ENCODE measurements around the gene TXNDC17.
"Not testable (repeated sequence)": the region's sequence is repeated elsewhere in the genome, so short reads cannot be mapped to it uniquely, and the experiment has no call there.

Gene TXNDC17

DNA sequence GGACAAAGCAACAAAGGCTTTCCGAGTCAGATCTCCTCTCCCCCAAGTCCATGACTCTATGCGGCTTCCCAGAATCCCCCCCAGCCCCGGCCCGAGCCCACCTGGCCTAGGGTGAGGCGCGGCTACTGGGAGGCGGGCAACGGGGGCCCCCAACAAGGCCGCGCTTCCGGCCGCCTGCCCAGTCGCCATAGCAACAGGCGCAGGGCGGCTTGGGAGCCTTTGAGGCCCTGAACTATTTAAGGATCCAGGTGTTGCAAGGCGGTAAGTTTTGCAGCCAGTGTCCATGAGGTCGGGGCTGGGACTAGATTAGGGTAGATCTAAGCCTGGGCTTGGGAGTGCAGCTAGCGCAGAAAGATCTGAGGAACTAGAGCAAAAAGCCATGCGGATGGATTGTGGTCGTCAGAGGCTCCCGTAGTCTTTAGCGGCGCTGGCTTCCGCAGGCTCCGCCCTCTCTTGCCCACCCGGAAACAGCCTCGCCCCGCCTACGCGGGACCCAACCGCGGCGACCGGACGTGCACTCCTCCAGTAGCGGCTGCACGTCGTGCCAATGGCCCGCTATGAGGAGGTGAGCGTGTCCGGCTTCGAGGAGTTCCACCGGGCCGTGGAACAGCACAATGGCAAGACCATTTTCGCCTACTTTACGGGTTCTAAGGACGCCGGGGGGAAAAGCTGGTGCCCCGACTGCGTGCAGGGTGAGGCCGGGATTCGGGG lies at the start of gene TXNDC17, which contains the start of gene KIAA0753:
Gene TXNDC17, plus strand, starts transcription at position 525 of the 711 bp plus-strand sequence. Its CDS starts 23 bp downstream, at position 548.
Gene KIAA0753, minus strand, starts transcription at position 176 of the 711 bp plus-strand sequence. CDS start 5,608 bp downstream, outside the sequence.
- H3K4me3 ChIP-seq (ENCODE audit: low read length) = peak within 1 kb of the TSS; percentile 96
- H3K27ac ChIP-seq (ENCODE audit: low read length) = peak within 1 kb of the TSS; percentile 84
- no peaks in the 10 kb centered on the region for H3K9me3 ChIP-seq (ENCODE audit: insufficient read depth, low read depth, low read length)
- peak within 1 kb of the TSS; percentile 93 for H3K9ac ChIP-seq (ENCODE audit: low read depth, low read length)
- peaks cover 4% of the 10 kb centered on the region; the same call in 1 of the 2 replicates for H3K4me1 ChIP-seq (ENCODE audit: insufficient read depth, low read length)
- H3K36me3 ChIP-seq (ENCODE audit: insufficient read depth, low read depth, low read length) = peaks cover 36% of the 10 kb centered on the region
- no peaks in the 10 kb centered on the region for H3K27me3 ChIP-seq (ENCODE audit: insufficient read depth, low read length)

GRCh38 chr17:6591599-6592158 lies 49.2 kb upstream of the TXNDC17 start:
- no peaks in the 10 kb centered on the region for H3K9me3 ChIP-seq (ENCODE audit: insufficient read depth, low read depth, low read length)
- H3K9ac ChIP-seq (ENCODE audit: low read depth, low read length) = no peak overlapping the region
- no peak overlapping the region for H3K27ac ChIP-seq (ENCODE audit: low read length)
- H3K36me3 ChIP-seq (ENCODE audit: insufficient read depth, low read depth, low read length) = peaks cover 90% of the 10 kb centered on the region
- H3K27me3 ChIP-seq (ENCODE audit: insufficient read depth, low read length) = no peaks in the 10 kb centered on the region
- no peak overlapping the region for H3K4me3 ChIP-seq (ENCODE audit: low read length)
- H3K4me1 ChIP-seq (ENCODE audit: insufficient read depth, low read length) = 0 out of 2 replicates have a peak, but pooled peaks cover 5% of the 10 kb centered on the region

- Histone ChIP-seq H3K27me3 (ENCODE audit: insufficient read depth, low read length) (no peaks in the 10 kb centered on the region), H3K36me3 (ENCODE audit: insufficient read depth, low read depth, low read length) (peaks cover 92% of the 10 kb centered on the region), H3K27ac (ENCODE audit: low read length) (no peak overlapping the region), H3K4me3 (ENCODE audit: low read length) (no peak overlapping the region), H3K9me3 (ENCODE audit: insufficient read depth, low read depth, low read length) (no peaks in the 10 kb centered on the region), H3K9ac (ENCODE audit: low read depth, low read length) (no peak overlapping the region), H3K4me1 (ENCODE audit: insufficient read depth, low read length) (0 out of 2 replicates have a peak, but pooled peaks cover 5% of the 10 kb centered on the region)
Measured at GRCh38 chr17:6592173-6592572, 48.7 kb upstream of the TXNDC17 start.

DNA sequence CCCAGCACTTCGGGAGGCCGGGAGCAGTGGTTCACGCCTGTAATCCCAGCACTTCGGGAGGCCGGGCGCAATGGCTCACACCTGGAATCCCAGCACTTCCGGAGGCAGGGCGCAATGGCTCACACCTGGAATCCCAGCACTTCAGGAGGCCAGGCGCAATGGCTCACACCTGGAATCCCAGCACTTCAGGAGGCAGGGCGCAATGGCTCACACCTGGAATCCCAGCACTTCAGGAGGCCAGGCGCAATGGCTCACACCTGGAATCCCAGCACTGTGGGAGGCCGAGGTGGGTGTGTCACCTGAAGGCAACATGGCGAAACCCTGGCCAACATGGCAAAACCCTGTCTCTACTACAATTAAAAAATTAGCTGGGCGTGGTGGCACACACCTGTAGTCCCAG lies 47.5 kb upstream of the TXNDC17 start:
- not testable (repeated sequence) for H3K9ac ChIP-seq (ENCODE audit: low read depth, low read length); H3K27me3 ChIP-seq (ENCODE audit: insufficient read depth, low read length); H3K4me3 ChIP-seq (ENCODE audit: low read length); H3K27ac ChIP-seq (ENCODE audit: low read length); H3K4me1 ChIP-seq (ENCODE audit: insufficient read depth, low read length); H3K9me3 ChIP-seq (ENCODE audit: insufficient read depth, low read depth, low read length)
- peaks cover 92% of the 10 kb centered on the region for H3K36me3 ChIP-seq (ENCODE audit: insufficient read depth, low read depth, low read length)

GRCh38 chr17:6596081-6596480 lies 44.8 kb upstream of the TXNDC17 start:
- no peak overlapping the region for H3K4me3 ChIP-seq (ENCODE audit: low read length)
- peaks cover 95% of the 10 kb centered on the region for H3K36me3 ChIP-seq (ENCODE audit: insufficient read depth, low read depth, low read length)
- no peaks in the 10 kb centered on the region for H3K27me3 ChIP-seq (ENCODE audit: insufficient read depth, low read length)
- H3K27ac ChIP-seq (ENCODE audit: low read length) = no peak overlapping the region
- 0 out of 2 replicates have a peak, but pooled peaks cover 5% of the 10 kb centered on the region for H3K4me1 ChIP-seq (ENCODE audit: insufficient read depth, low read length)
- no peak overlapping the region for H3K9ac ChIP-seq (ENCODE audit: low read depth, low read length)
- H3K9me3 ChIP-seq (ENCODE audit: insufficient read depth, low read depth, low read length) = no peaks in the 10 kb centered on the region

DNA sequence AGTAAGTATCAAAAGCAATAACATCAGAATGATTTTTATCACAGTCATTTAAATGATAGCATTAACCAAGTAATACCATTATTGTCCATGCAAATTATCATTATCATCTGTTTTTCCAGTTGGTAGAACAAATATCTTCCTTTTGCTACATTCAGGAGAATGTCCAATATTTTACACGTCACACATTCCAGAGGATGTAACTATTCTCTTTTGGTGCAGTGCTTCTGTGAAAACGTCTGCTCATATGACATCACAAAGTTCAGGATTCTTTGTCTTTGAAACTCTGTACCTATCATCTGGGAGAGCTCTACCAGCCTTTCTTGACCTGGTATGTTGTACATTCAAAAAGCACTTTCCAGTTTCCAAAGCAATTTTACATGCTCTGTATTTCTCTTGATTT lies 44.3 kb upstream of the TXNDC17 start:
- H3K36me3 ChIP-seq (ENCODE audit: insufficient read depth, low read depth, low read length) = peaks cover 95% of the 10 kb centered on the region
- H3K27ac ChIP-seq (ENCODE audit: low read length) = no peak overlapping the region
- 0 out of 2 replicates have a peak, but pooled peaks cover 5% of the 10 kb centered on the region for H3K4me1 ChIP-seq (ENCODE audit: insufficient read depth, low read length)
- no peak overlapping the region for H3K9ac ChIP-seq (ENCODE audit: low read depth, low read length)
- H3K4me3 ChIP-seq (ENCODE audit: low read length) = no peak overlapping the region
- no peaks in the 10 kb centered on the region for H3K27me3 ChIP-seq (ENCODE audit: insufficient read depth, low read length)
- H3K9me3 ChIP-seq (ENCODE audit: insufficient read depth, low read depth, low read length) = no peaks in the 10 kb centered on the region

GRCh38 chr17:6596941-6597340 lies 43.9 kb upstream of the TXNDC17 start:
- Histone ChIP-seq H3K9ac (ENCODE audit: low read depth, low read length) (no peak overlapping the region), H3K9me3 (ENCODE audit: insufficient read depth, low read depth, low read length) (no peaks in the 10 kb centered on the region), H3K4me3 (ENCODE audit: low read length) (no peak overlapping the region), H3K27me3 (ENCODE audit: insufficient read depth, low read length) (no peaks in the 10 kb centered on the region), H3K36me3 (ENCODE audit: insufficient read depth, low read depth, low read length) (peaks cover 95% of the 10 kb centered on the region), H3K27ac (ENCODE audit: low read length) (no peak overlapping the region), H3K4me1 (ENCODE audit: insufficient read depth, low read length) (0 out of 2 replicates have a peak, but pooled peaks cover 3% of the 10 kb centered on the region)

DNA sequence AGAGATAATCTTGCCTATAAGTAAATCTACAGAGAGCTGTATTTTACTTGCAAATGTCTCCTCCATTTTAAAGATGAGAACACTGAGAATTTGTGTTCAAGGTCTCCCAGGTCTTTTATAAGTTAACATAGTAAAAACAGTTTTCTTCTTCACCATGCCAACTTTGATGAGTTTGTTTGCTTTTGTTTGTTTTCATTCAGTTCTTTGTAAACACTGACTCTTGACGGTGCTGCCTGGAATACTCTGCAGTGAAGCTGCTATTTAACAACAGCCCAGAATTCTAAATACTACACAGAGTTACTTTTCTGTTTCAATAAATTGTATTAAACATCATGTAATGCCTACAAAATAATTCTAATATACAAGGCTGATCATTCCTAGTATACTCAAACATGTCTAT lies 43.1 kb upstream of the TXNDC17 start:
- Histone ChIP-seq H3K9ac (ENCODE audit: low read depth, low read length) (no peak overlapping the region), H3K4me1 (ENCODE audit: insufficient read depth, low read length) (no peaks in the 10 kb centered on the region), H3K4me3 (ENCODE audit: low read length) (no peak overlapping the region), H3K9me3 (ENCODE audit: insufficient read depth, low read depth, low read length) (no peaks in the 10 kb centered on the region), H3K36me3 (ENCODE audit: insufficient read depth, low read depth, low read length) (peaks cover 95% of the 10 kb centered on the region), H3K27ac (ENCODE audit: low read length) (no peak overlapping the region), H3K27me3 (ENCODE audit: insufficient read depth, low read length) (no peaks in the 10 kb centered on the region)

- Histone ChIP-seq H3K27ac (ENCODE audit: low read length) (no peak overlapping the region), H3K4me1 (ENCODE audit: insufficient read depth, low read length) (no peaks in the 10 kb centered on the region), H3K36me3 (ENCODE audit: insufficient read depth, low read depth, low read length) (peaks cover 95% of the 10 kb centered on the region), H3K4me3 (ENCODE audit: low read length) (no peak overlapping the region), H3K9me3 (ENCODE audit: insufficient read depth, low read depth, low read length) (no peaks in the 10 kb centered on the region), H3K27me3 (ENCODE audit: insufficient read depth, low read length) (no peaks in the 10 kb centered on the region), H3K9ac (ENCODE audit: low read depth, low read length) (no peak overlapping the region)
Measured at GRCh38 chr17:6599364-6599763, 41.5 kb upstream of the TXNDC17 start.

- H3K27ac ChIP-seq (ENCODE audit: low read length) = no peak overlapping the region
- no peaks in the 10 kb centered on the region for H3K27me3 ChIP-seq (ENCODE audit: insufficient read depth, low read length)
- H3K9me3 ChIP-seq (ENCODE audit: insufficient read depth, low read depth, low read length) = no peaks in the 10 kb centered on the region
- peaks cover 95% of the 10 kb centered on the region for H3K36me3 ChIP-seq (ENCODE audit: insufficient read depth, low read depth, low read length)
- H3K4me1 ChIP-seq (ENCODE audit: insufficient read depth, low read length) = no peaks in the 10 kb centered on the region
- no peak overlapping the region for H3K9ac ChIP-seq (ENCODE audit: low read depth, low read length)
- H3K4me3 ChIP-seq (ENCODE audit: low read length) = no peak overlapping the region
Measured at GRCh38 chr17:6602141-6602540, 38.7 kb upstream of the TXNDC17 start.

- Histone ChIP-seq H3K27ac (ENCODE audit: low read length) (no peak overlapping the region), H3K36me3 (ENCODE audit: insufficient read depth, low read depth, low read length) (peaks cover 94% of the 10 kb centered on the region), H3K4me3 (ENCODE audit: low read length) (no peak overlapping the region), H3K9ac (ENCODE audit: low read depth, low read length) (no peak overlapping the region), H3K4me1 (ENCODE audit: insufficient read depth, low read length) (no peaks in the 10 kb centered on the region), H3K9me3 (ENCODE audit: insufficient read depth, low read depth, low read length) (no peaks in the 10 kb centered on the region), H3K27me3 (ENCODE audit: insufficient read depth, low read length) (no peaks in the 10 kb centered on the region)
Measured at GRCh38 chr17:6603744-6604325, 37.0 kb upstream of the TXNDC17 start.

DNA sequence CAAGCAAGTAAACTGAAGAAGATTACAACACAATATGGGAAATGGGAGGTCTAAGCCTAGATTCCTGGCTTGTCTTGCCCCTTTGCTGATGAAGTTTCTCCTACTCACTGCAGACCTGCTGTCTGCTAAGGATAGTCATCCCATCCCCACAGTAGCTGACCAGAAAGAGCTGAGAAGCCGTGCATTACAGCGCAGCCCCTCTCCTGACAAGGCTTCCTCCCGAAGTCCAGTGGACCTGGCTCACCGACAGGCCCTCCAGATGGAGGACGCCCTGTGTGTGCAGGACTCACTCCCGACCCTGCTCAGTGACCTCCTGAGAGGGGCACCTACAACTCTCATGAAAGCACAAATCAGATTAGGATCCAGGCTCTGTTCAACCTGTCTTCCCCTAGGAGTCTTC lies 35.7 kb upstream of the TXNDC17 start:
- H3K4me3 ChIP-seq (ENCODE audit: low read length) = no peak overlapping the region
- H3K36me3 ChIP-seq (ENCODE audit: insufficient read depth, low read depth, low read length) = peaks cover 94% of the 10 kb centered on the region
- no peak overlapping the region for H3K9ac ChIP-seq (ENCODE audit: low read depth, low read length)
- H3K27me3 ChIP-seq (ENCODE audit: insufficient read depth, low read length) = no peaks in the 10 kb centered on the region
- no peak overlapping the region for H3K27ac ChIP-seq (ENCODE audit: low read length)
- H3K9me3 ChIP-seq (ENCODE audit: insufficient read depth, low read depth, low read length) = no peaks in the 10 kb centered on the region
- no peaks in the 10 kb centered on the region for H3K4me1 ChIP-seq (ENCODE audit: insufficient read depth, low read length)
